Prostate gland (tissue), 2 donors: Measurements from ENCODE around the gene CAMK2B.

ENCODE experiments used
- CTCF ChIP-seq, 4 experiments: fragments of 200-600 bp in 2 of 4; fragments of 450-650 bp in 2 of 4; sonication (generic) in 2 of 4; IDR thresholded peaks; 1 replicate in 3 of 4; 2 replicates in 1 of 4; pipeline ENCODE4 v1.5.1; 2016 to 2019; ENCODE audit warnings: antibody characterized with exemption in 4 of 4, mild to moderate bottlenecking in 2 of 4, moderate library complexity in 2 of 4
- POLR2AphosphoS5 ChIP-seq: sonication (generic); formaldehyde crosslinking; IDR thresholded peaks from one replicate; pipeline ENCODE4 v1.6.1; 2017; ENCODE audit warnings: antibody characterized with exemption

GRCh38 chr7:44327981-44328380 is 2.6 kb upstream of the CAMK2B start:
- TF ChIP-seq CTCF (IDR thresholded peaks at IDR 0.05) (no peak), POLR2AphosphoS5 (no peak)
